PC-3 (cell line): ENCODE measurements around the gene SAE1. TPM values are rescaled to one million over a fixed set of nuclear protein-coding genes. Genes with fewer than 3 reads are reported as not detected.

Experiments
- ATAC-seq: fragments of 200-7000 bp; cut with Tn5 transposase; 2 replicates; pipeline ENCODE4 v1.9.1; 2020; ENCODE audit warnings: mild to moderate bottlenecking, moderate library complexity
- BruUV-seq: library from RNA; stranded (reverse); fragments of 400-500 nt; replicated peaks from 2 replicates; lab custom pipeline; 2021; lab: Mats Ljungman, UMichigan
- CTCF ChIA-PET: fragments of 300-600 bp; sonication (Branson Sonifier 250); formaldehyde crosslinking; loops from one replicate; lab custom pipeline; 2022; ENCODE audit warnings: antibody characterized with exemption; lab: Charles Lee
- POLR2A ChIA-PET: fragments of 300-600 bp; sonication (Branson Sonifier 250); formaldehyde crosslinking; loops from one replicate; lab custom pipeline; 2022; ENCODE audit warnings: antibody characterized with exemption; ENCODE audit not compliant: unreplicated experiment; lab: Charles Lee
- DNase-seq: peaks from one replicate; pipeline ENCODE4 v3.0.0-alpha.2; 2015
- H2AFZ ChIP-seq: fragments of 300-600 bp; sonication (generic); 2 replicates; pipeline ENCODE4 v1.6.0; 2016; ENCODE audit warnings: antibody characterized with exemption, low read length
- H3F3A ChIP-seq: fragments of 300-600 bp; sonication (generic); one replicate; pipeline ENCODE4 v1.6.0; 2017; ENCODE audit warnings: antibody characterized with exemption, low read length, control low read depth, mild to moderate bottlenecking; ENCODE audit not compliant: unreplicated experiment
- H3K27ac ChIP-seq: fragments of 300-600 bp; sonication (generic); 2 replicates; pipeline ENCODE4 v1.5.1; 2016; ENCODE audit warnings: mild to moderate bottlenecking, low read length
- H3K27me3 ChIP-seq: fragments of 300-600 bp; sonication (generic); 2 replicates; pipeline ENCODE4 v1.6.1; 2016; ENCODE audit warnings: low read length, mixed read lengths
- H3K36me3 ChIP-seq: fragments of 300-600 bp; sonication (generic); 2 replicates; pipeline ENCODE4 v1.6.1; 2016; ENCODE audit warnings: low read depth, mixed run types, low read length, mixed read lengths
- H3K4me1 ChIP-seq: fragments of 300-600 bp; sonication (generic); 2 replicates; pipeline ENCODE4 v1.5.1; 2016; ENCODE audit warnings: low read length; ENCODE audit not compliant: insufficient read depth
- H3K4me2 ChIP-seq: fragments of 300-600 bp; sonication (generic); 2 replicates; pipeline ENCODE4 v1.6.0; 2016; ENCODE audit warnings: low read length
- H3K4me3 ChIP-seq: fragments of 300-600 bp; sonication (generic); 2 replicates; pipeline ENCODE4 v1.5.1; 2016; ENCODE audit warnings: mild to moderate bottlenecking, low read length, mixed read lengths
- H3K79me2 ChIP-seq: fragments of 300-600 bp; sonication (generic); 2 replicates; pipeline ENCODE4 v1.6.1; 2017; ENCODE audit warnings: low read length, mixed read lengths
- H3K9ac ChIP-seq: fragments of 300-600 bp; sonication (generic); 2 replicates; pipeline ENCODE4 v1.6.0; 2016; ENCODE audit warnings: mild to moderate bottlenecking, low read length
- H3K9me2 ChIP-seq: fragments of 300-600 bp; sonication (generic); replicated peaks from 2 replicates; pipeline ENCODE4 v1.6.1; 2016; ENCODE audit warnings: mixed run types, low read length, mixed read lengths
- H3K9me3 ChIP-seq: fragments of 300-600 bp; sonication (generic); 2 replicates; pipeline ENCODE4 v1.6.1; 2016; ENCODE audit warnings: low read length, mixed read lengths
- H4K20me1 ChIP-seq: fragments of 300-600 bp; sonication (generic); 2 replicates; pipeline ENCODE4 v1.6.1; 2016; ENCODE audit warnings: low read length, mixed read lengths
- EZH2 ChIP-seq: fragments of 300-600 bp; sonication (generic); IDR thresholded peaks from one replicate; pipeline ENCODE4 v1.6.1; 2017; ENCODE audit warnings: antibody characterized with exemption, mild to moderate bottlenecking, low read length; ENCODE audit not compliant: unreplicated experiment
- EZH2phosphoT487 ChIP-seq: fragments of 300-600 bp; sonication (generic); IDR thresholded peaks from 2 replicates; pipeline ENCODE4 v1.6.1; 2018; ENCODE audit warnings: mild to moderate bottlenecking, antibody characterized with exemption, low read length, borderline replicate concordance
- intact Hi-C: fragments of 100-400 bp; cut with micrococcal nuclease; formaldehyde crosslinking; loops from 2 replicates; pipeline ENCODE4 v1.9.0; 2023
- total RNA-seq: library from RNA; depleted of rRNA; stranded (reverse); fragments of >200 nt; gene quantifications from 2 replicates; pipeline ENCODE4 v1.2.3, GENCODE V29; 2014
- TF ChIP-seq, protein P1 (sequence below): fragments of 300-600 bp; sonication (generic); conservative IDR thresholded peaks from 2 replicates; pipeline ENCODE4 v1.5.1; 2017; ENCODE audit warnings: antibody characterized with exemption, low read depth, mild to moderate bottlenecking, low read length

Gene SAE1
- total RNA-seq, 1 experiment from 2014 or later = 99.7 TPM

GRCh38 chr19:47236072-47236675, 105.5 kb downstream of the SAE1 start:
- no peak for DNase-seq
- BruUV-seq = no TSS peak

DNA sequence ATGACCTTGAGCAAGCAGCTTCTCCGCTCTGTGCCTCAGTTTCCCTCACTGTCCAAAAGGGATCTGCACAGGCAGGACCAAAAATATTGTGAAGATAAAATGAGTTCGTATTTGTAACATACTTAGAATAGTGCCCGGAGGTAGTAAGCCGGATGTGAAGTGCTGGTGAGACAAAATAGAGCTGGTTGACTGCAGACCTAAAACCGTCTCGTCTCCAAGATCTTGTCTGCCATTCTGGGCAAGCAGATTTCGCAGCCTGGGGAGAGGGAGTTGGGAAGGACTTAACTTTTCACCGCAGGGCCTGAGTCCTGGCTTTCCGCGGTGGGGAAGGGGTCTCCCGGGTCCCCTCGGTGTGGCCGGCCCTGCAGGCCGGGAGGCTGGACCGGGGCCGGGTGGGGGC, 108.5 kb downstream of the SAE1 start:
- Histone ChIP-seq H3K4me1 (peaks cover 8% of the 10 kb centered on the region; the same call in 1 of the 2 replicates), H3F3A (peaks cover 3% of the 10 kb centered on the region), H4K20me1 (no peaks in the 10 kb centered on the region), H3K9ac (no peak overlapping the region), H3K27me3 (no peaks in the 10 kb centered on the region), H3K9me3 (no peaks in the 10 kb centered on the region), H3K9me2 (no peaks in the 10 kb centered on the region), H3K4me2 (no peak overlapping the region), H3K4me3 (no peak overlapping the region), H3K27ac (no peak overlapping the region), H3K36me3 (no peaks in the 10 kb centered on the region; the same call in 1 of the 2 replicates), H2AFZ (no peak overlapping the region), H3K79me2 (no peaks in the 10 kb centered on the region)
- ChIA-PET POLR2A (no interaction called here), CTCF (no interaction called here)
- TF ChIP-seq EZH2 (no peak), EZH2phosphoT487 (no peak)
- TF ChIP-seq, protein P1, sequence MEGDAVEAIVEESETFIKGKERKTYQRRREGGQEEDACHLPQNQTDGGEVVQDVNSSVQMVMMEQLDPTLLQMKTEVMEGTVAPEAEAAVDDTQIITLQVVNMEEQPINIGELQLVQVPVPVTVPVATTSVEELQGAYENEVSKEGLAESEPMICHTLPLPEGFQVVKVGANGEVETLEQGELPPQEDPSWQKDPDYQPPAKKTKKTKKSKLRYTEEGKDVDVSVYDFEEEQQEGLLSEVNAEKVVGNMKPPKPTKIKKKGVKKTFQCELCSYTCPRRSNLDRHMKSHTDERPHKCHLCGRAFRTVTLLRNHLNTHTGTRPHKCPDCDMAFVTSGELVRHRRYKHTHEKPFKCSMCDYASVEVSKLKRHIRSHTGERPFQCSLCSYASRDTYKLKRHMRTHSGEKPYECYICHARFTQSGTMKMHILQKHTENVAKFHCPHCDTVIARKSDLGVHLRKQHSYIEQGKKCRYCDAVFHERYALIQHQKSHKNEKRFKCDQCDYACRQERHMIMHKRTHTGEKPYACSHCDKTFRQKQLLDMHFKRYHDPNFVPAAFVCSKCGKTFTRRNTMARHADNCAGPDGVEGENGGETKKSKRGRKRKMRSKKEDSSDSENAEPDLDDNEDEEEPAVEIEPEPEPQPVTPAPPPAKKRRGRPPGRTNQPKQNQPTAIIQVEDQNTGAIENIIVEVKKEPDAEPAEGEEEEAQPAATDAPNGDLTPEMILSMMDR = no peak
- intact Hi-C loops = no loop called here
- no TSS peak for BruUV-seq
- DNase-seq (no peak), ATAC-seq (no peak)

More at GRCh38 chr19:47236072-47236675, 105.5 kb downstream of the SAE1 start:
- H3K4me3 ChIP-seq = no peak overlapping the region
- POLR2A ChIA-PET = no interaction called here
- no peaks in the 10 kb centered on the region for H3K9me3 ChIP-seq
- intact Hi-C loops = no loop called here
- no peak for ATAC-seq
- H3K9ac ChIP-seq = no peak overlapping the region
- TF ChIP-seq EZH2phosphoT487 (no peak), EZH2 (no peak)
- TF ChIP-seq, protein P1 = no peak
- H3F3A ChIP-seq = no peaks in the 10 kb centered on the region
- H3K27ac ChIP-seq = no peak overlapping the region
- no peak overlapping the region for H2AFZ ChIP-seq
- no peaks in the 10 kb centered on the region for H3K36me3 ChIP-seq
- peaks cover 15% of the 10 kb centered on the region for H3K4me1 ChIP-seq
- no peaks in the 10 kb centered on the region for H3K79me2 ChIP-seq
- no peaks in the 10 kb centered on the region for H4K20me1 ChIP-seq
- H3K9me2 ChIP-seq = no peaks in the 10 kb centered on the region
- CTCF ChIA-PET = interaction anchor here (0.6 kb wide), 1 partner anchor 8 kb away, joined by 12 read pairs; no protein-coding TSS in a partner anchor
- H3K4me2 ChIP-seq = no peak overlapping the region
- no peaks in the 10 kb centered on the region for H3K27me3 ChIP-seq

- Histone ChIP-seq H3K4me3 (no peak overlapping the region), H3K36me3 (no peaks in the 10 kb centered on the region; the same call in 1 of the 2 replicates), H3K27me3 (no peaks in the 10 kb centered on the region), H3K9ac (no peak overlapping the region), H3K4me2 (no peak overlapping the region), H3K9me3 (no peaks in the 10 kb centered on the region), H4K20me1 (no peaks in the 10 kb centered on the region), H3K79me2 (no peaks in the 10 kb centered on the region), H3K4me1 (peaks cover 8% of the 10 kb centered on the region; the same call in 1 of the 2 replicates), H3K9me2 (no peaks in the 10 kb centered on the region), H3F3A (peaks cover 3% of the 10 kb centered on the region), H2AFZ (no peak overlapping the region), H3K27ac (no peak overlapping the region)
- DNase-seq (no peak), ATAC-seq (no peak)
- no peak for TF ChIP-seq EZH2phosphoT487
- TF ChIP-seq, protein P1 = no peak
- TF ChIP-seq EZH2 = no peak
- intact Hi-C loops = loop anchor here (5.0 kb wide), 1 partner anchor 92 kb away; no protein-coding TSS in a partner anchor
- no TSS peak for BruUV-seq
- ChIA-PET POLR2A (no interaction called here), CTCF (no interaction called here)
Observed at GRCh38 chr19:47239610-47240296, 109.1 kb downstream of the SAE1 start.
